ENCODE data around the gene HECTD1. TPM values are rescaled to one million over a fixed set of nuclear protein-coding genes. Genes with fewer than 3 reads are reported as not detected.

The HECTD1 gene
- total RNA-seq, 1 donor from 2014 or later = 325 TPM

DNA sequence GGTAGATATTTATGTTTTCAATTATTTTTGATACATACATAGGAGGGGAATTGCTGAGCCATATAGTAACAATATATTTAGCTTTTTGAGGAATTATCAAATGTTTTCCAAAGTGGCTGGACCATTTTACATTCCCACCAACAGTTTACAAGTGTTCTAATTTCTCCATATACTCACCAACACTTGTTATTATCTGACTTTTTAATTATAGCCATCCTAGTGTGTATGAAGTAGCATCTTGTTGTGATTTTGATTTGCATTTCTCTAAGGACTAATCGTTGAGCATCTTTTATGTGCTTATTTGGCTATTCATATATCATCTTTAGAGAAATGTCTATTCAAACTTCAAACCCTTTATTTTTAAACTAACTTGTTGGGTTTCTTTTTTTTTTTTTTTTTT is 17.2 kb upstream of the HECTD1 start:
- no peak for DNase-seq (ENCODE audit: extremely low spot score in 2 of 2)
- H3K9me3 ChIP-seq = no peaks in the 10 kb centered on the region
- no peak overlapping the region for H3K4me3 ChIP-seq
- TF ChIP-seq POLR2A (IDR thresholded peaks at IDR 0.05) (no peak), POLR2AphosphoS5 (IDR thresholded peaks at IDR 0.05; ENCODE audit: insufficient read depth in 1 of 2, low read depth in 1 of 2) (no peak)
- TF ChIP-seq, protein P1, sequence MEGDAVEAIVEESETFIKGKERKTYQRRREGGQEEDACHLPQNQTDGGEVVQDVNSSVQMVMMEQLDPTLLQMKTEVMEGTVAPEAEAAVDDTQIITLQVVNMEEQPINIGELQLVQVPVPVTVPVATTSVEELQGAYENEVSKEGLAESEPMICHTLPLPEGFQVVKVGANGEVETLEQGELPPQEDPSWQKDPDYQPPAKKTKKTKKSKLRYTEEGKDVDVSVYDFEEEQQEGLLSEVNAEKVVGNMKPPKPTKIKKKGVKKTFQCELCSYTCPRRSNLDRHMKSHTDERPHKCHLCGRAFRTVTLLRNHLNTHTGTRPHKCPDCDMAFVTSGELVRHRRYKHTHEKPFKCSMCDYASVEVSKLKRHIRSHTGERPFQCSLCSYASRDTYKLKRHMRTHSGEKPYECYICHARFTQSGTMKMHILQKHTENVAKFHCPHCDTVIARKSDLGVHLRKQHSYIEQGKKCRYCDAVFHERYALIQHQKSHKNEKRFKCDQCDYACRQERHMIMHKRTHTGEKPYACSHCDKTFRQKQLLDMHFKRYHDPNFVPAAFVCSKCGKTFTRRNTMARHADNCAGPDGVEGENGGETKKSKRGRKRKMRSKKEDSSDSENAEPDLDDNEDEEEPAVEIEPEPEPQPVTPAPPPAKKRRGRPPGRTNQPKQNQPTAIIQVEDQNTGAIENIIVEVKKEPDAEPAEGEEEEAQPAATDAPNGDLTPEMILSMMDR (IDR thresholded peaks at IDR 0.05) = no peak
- no peaks in the 10 kb centered on the region for H3K27me3 ChIP-seq
- no peaks in the 10 kb centered on the region for H3K4me1 ChIP-seq
- H3K27ac ChIP-seq = no peak overlapping the region
- intact Hi-C loops (cut with DNase I) = no loop called here
- H3K36me3 ChIP-seq = no peaks in the 10 kb centered on the region

DNA sequence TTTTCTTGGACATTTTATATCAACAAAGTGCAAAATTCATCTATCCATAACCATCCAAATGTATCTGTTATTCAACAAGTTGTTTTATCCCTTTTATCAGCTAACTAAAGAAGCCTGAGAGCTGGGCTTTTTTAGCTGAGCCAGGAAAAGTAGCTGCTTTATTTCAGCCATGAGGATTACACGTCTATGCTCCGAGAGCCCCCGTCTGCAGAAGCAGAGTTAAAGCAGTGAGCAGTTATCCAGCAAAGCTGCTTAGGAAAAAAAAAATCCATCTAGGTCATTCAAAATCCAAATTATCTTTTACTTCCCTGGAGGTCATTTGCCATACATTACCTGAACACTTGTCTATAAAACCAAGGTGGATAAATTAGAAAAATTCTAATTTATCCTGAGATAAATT is 15.7 kb upstream of the HECTD1 start:
- intact Hi-C loops (cut with DNase I) = no loop called here
- H3K27me3 ChIP-seq = no peaks in the 10 kb centered on the region
- H3K36me3 ChIP-seq = no peaks in the 10 kb centered on the region
- no peak overlapping the region for H3K27ac ChIP-seq
- H3K9me3 ChIP-seq = no peaks in the 10 kb centered on the region
- no peaks in the 10 kb centered on the region for H3K4me1 ChIP-seq
- TF ChIP-seq POLR2A (IDR thresholded peaks at IDR 0.05) (no peak), POLR2AphosphoS5 (IDR thresholded peaks at IDR 0.05; ENCODE audit: insufficient read depth in 1 of 2, low read depth in 1 of 2) (no peak)
- TF ChIP-seq, protein P1 (IDR thresholded peaks at IDR 0.05) = no peak
- DNase-seq (ENCODE audit: extremely low spot score in 2 of 2) = no peak
- H3K4me3 ChIP-seq = no peak overlapping the region

DNA sequence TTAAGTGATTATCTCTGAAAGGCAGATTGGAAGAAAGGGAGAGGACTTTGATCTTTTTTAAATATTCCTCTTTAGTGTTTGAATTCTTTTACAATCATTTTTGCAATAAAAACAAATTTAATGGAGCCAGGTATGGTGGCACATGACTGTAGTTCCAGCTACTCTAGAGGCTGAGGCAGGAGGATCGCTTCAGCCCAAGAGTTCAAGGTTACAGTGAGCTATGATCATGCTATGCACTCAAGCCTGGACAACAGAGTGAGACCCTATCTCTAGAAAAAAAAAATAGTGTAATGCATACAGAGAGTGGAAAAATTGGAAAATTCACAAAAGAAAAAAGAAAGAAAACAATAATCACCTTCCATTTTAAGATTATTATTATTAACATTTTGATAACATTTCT is 15.2 kb upstream of the HECTD1 start:
- no peak for DNase-seq (ENCODE audit: extremely low spot score in 2 of 2)
- intact Hi-C loops (cut with DNase I) = no loop called here
- no peaks in the 10 kb centered on the region for H3K27me3 ChIP-seq
- H3K4me1 ChIP-seq = no peaks in the 10 kb centered on the region
- no peak overlapping the region for H3K4me3 ChIP-seq
- H3K27ac ChIP-seq = no peak overlapping the region
- TF ChIP-seq, protein P1 (IDR thresholded peaks at IDR 0.05) = no peak
- no peak for TF ChIP-seq POLR2A (IDR thresholded peaks at IDR 0.05)
- no peak for TF ChIP-seq POLR2AphosphoS5 (IDR thresholded peaks at IDR 0.05; ENCODE audit: insufficient read depth in 1 of 2, low read depth in 1 of 2)
- H3K36me3 ChIP-seq = no peaks in the 10 kb centered on the region
- H3K9me3 ChIP-seq = no peaks in the 10 kb centered on the region

DNA sequence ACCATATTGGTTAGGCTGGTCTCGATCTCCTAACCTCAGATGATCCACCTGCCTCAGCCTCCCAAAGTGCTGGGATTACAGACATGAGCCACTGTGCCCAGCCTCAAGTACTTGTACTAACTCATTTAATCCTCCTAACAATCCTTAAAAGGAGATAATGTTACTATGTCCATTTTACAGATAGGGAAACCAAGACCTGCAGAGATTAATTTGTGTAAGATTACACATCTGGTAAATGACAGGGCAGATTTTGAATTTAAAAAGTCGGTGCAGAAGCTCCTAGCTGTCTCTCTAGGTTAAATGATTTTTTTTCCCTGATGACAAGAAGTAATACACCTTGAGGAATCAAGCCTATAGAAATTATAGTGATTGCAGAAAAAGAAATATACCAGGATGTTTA is 13.7 kb upstream of the HECTD1 start:
- no peaks in the 10 kb centered on the region for H3K9me3 ChIP-seq
- H3K27me3 ChIP-seq = no peaks in the 10 kb centered on the region
- DNase-seq (ENCODE audit: extremely low spot score in 2 of 2) = no peak
- TF ChIP-seq, protein P1 (IDR thresholded peaks at IDR 0.05) = no peak
- TF ChIP-seq POLR2A (IDR thresholded peaks at IDR 0.05) = no peak
- no peak for TF ChIP-seq POLR2AphosphoS5 (IDR thresholded peaks at IDR 0.05; ENCODE audit: insufficient read depth in 1 of 2, low read depth in 1 of 2)
- H3K27ac ChIP-seq = no peak overlapping the region
- H3K36me3 ChIP-seq = no peaks in the 10 kb centered on the region
- H3K4me1 ChIP-seq = no peaks in the 10 kb centered on the region
- intact Hi-C loops (cut with DNase I) = no loop called here
- no peak overlapping the region for H3K4me3 ChIP-seq

DNA sequence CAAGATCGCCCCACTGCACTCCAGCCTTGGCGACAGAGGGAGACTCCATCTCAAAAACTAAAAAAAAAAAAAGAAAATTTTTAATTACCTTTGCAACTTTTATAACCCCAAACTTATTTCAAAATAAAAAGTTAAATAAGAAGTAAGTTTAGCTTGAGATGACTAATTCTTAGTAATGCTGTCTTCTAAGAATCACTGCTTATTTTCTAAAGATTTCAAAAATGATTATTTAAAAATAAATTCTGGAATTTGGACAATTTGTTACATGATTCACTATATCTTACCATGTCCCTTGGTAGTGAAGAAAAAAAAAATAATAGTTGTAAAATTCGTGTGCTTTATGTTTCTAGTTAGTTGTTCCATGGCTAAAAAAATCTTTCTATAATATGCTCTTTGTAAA is 11.6 kb upstream of the HECTD1 start:
- H3K4me3 ChIP-seq = no peak overlapping the region

More for the DNA sequence above, 11.6 kb upstream of the HECTD1 start:
- intact Hi-C loops (cut with DNase I) = no loop called here
- no peaks in the 10 kb centered on the region for H3K36me3 ChIP-seq
- DNase-seq (ENCODE audit: extremely low spot score in 2 of 2) = no peak
- H3K27me3 ChIP-seq = no peaks in the 10 kb centered on the region
- H3K9me3 ChIP-seq = no peaks in the 10 kb centered on the region
- H3K27ac ChIP-seq = no peak overlapping the region
- no peaks in the 10 kb centered on the region for H3K4me1 ChIP-seq
- TF ChIP-seq, protein P1 (IDR thresholded peaks at IDR 0.05) = no peak
- no peak for TF ChIP-seq POLR2A (IDR thresholded peaks at IDR 0.05)
- TF ChIP-seq POLR2AphosphoS5 (IDR thresholded peaks at IDR 0.05; ENCODE audit: insufficient read depth in 1 of 2, low read depth in 1 of 2) = no peak
